HG03565 (cell line): ENCODE measurements around the gene TNFRSF8.

Experiments used
- ATAC-seq: cut with Tn5 transposase; IDR thresholded peaks from one replicate; pipeline ENCODE4 v1.9.1; 2021; ENCODE audit warnings: mild to moderate bottlenecking, moderate library complexity; ENCODE audit not compliant: unreplicated experiment

The TNFRSF8 gene

GRCh38 chr1:12140515-12141162 is 77.5 kb downstream of the TNFRSF8 start:
- ATAC-seq = no peak

GRCh38 chr1:12141163-12141850 is 78.2 kb downstream of the TNFRSF8 start:
- no peak for ATAC-seq

GRCh38 chr1:12142141-12142823 is 79.2 kb downstream of the TNFRSF8 start:
- no peak for ATAC-seq

- no peak for ATAC-seq
Measured at GRCh38 chr1:12142891-12143630, 80.0 kb downstream of the TNFRSF8 start.

- ATAC-seq = no peak
Measured at GRCh38 chr1:12143631-12144155, 80.6 kb downstream of the TNFRSF8 start.

GRCh38 chr1:12144236-12144635 is 81.1 kb downstream of the TNFRSF8 start:
- ATAC-seq = no peak

- ATAC-seq = no peak
Measured at GRCh38 chr1:12144969-12145368, 81.9 kb downstream of the TNFRSF8 start.

GRCh38 chr1:12145616-12146342 is 82.7 kb downstream of the TNFRSF8 start:
- no peak for ATAC-seq

GRCh38 chr1:12146343-12147112 is 83.4 kb downstream of the TNFRSF8 start:
- ATAC-seq = no peak

- ATAC-seq = no peak
Measured at GRCh38 chr1:12147201-12147701, 84.1 kb downstream of the TNFRSF8 start.

GRCh38 chr1:12148160-12148957 is 85.3 kb downstream of the TNFRSF8 start:
- no peak for ATAC-seq

GRCh38 chr1:12148958-12149790 is 86.1 kb downstream of the TNFRSF8 start:
- no peak for ATAC-seq

GRCh38 chr1:12149791-12150175 is 86.7 kb downstream of the TNFRSF8 start:
- no peak for ATAC-seq

GRCh38 chr1:12150456-12151200 is 87.5 kb downstream of the TNFRSF8 start:
- no peak for ATAC-seq

GRCh38 chr1:12151465-12151864 is 88.4 kb downstream of the TNFRSF8 start:
- no peak for ATAC-seq

- ATAC-seq = peak; percentile 65
Measured at GRCh38 chr1:12152113-12152891, 89.2 kb downstream of the TNFRSF8 start.
